ENCODE results near the gene SEPTIN11. TPM values are rescaled to one million over a fixed set of nuclear protein-coding genes. Genes with fewer than 3 reads are reported as not detected.
"Not testable (repeated sequence)": the region's sequence is repeated elsewhere in the genome, so short reads cannot be mapped to it uniquely, and the experiment has no call there.

The SEPTIN11 gene
- total RNA-seq, 1 donor from 2014 or later = 80.4 TPM

DNA sequence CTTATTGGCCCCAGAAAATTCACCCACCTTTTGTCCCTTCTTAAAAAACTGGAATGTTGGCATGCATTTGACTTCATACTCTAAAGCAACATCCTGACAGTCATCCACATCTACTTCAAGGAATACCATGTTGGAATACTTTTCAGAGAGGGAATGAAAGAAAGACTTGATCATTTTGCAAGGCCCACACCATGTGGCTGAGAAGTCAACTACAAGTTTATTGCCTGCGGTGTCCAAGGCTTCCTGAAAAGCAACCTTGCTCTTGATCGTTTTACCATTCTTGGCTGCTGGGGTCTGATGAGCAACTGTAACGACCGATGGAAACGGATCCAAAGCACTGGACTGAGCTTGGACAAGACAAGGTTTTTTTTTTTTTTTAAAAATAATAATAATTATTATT lies 9.3 kb downstream of the SEPTIN11 start:
- H3K9me3 Mint-ChIP-seq (ENCODE audit: low read depth) = no peaks in the 10 kb centered on the region
- no peak for DNase-seq (ENCODE audit: low spot score, unreplicated experiment)
- TF ChIP-seq, protein P1, sequence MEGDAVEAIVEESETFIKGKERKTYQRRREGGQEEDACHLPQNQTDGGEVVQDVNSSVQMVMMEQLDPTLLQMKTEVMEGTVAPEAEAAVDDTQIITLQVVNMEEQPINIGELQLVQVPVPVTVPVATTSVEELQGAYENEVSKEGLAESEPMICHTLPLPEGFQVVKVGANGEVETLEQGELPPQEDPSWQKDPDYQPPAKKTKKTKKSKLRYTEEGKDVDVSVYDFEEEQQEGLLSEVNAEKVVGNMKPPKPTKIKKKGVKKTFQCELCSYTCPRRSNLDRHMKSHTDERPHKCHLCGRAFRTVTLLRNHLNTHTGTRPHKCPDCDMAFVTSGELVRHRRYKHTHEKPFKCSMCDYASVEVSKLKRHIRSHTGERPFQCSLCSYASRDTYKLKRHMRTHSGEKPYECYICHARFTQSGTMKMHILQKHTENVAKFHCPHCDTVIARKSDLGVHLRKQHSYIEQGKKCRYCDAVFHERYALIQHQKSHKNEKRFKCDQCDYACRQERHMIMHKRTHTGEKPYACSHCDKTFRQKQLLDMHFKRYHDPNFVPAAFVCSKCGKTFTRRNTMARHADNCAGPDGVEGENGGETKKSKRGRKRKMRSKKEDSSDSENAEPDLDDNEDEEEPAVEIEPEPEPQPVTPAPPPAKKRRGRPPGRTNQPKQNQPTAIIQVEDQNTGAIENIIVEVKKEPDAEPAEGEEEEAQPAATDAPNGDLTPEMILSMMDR (IDR thresholded peaks at IDR 0.05; ENCODE audit: unreplicated experiment) = no peak
- no peaks in the 10 kb centered on the region for H3K27me3 Mint-ChIP-seq
- no peak overlapping the region for H3K4me3 Mint-ChIP-seq (ENCODE audit: low read depth)
- H3K36me3 Mint-ChIP-seq (ENCODE audit: insufficient read depth) = peaks cover 1% of the 10 kb centered on the region
- H3K27ac Mint-ChIP-seq = no peak overlapping the region
- peaks cover 28% of the 10 kb centered on the region for H3K4me1 Mint-ChIP-seq (ENCODE audit: low read depth)

DNA sequence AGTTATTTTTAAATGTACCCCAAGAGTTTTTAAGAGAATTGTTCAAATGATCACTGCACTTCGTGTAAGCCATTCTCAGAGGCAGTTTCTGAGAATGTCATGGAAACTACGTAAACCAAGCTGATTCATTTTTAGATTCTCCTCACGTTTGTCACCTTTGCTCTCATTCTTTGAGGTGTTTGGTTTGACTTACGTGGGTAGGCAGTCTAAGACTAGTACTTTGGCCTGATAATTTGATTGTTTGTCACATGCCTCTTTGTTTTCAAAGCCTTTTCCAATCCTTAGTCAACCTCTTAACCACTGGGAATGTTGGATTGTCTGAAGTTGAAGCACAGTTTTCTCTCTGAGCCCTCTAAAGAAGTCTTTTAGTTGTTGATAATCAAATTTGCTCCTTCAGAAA lies 10.5 kb downstream of the SEPTIN11 start:
- Mint-ChIP-seq H3K9me3 (ENCODE audit: low read depth) (peaks cover 3% of the 10 kb centered on the region), H3K27ac (no peak overlapping the region), H3K27me3 (no peaks in the 10 kb centered on the region), H3K4me1 (ENCODE audit: low read depth) (peaks cover 28% of the 10 kb centered on the region), H3K4me3 (ENCODE audit: low read depth) (no peak overlapping the region), H3K36me3 (ENCODE audit: insufficient read depth) (peaks cover 5% of the 10 kb centered on the region)
- DNase-seq (ENCODE audit: low spot score, unreplicated experiment) = no peak
- TF ChIP-seq, protein P1 (IDR thresholded peaks at IDR 0.05; ENCODE audit: unreplicated experiment) = no peak

DNA sequence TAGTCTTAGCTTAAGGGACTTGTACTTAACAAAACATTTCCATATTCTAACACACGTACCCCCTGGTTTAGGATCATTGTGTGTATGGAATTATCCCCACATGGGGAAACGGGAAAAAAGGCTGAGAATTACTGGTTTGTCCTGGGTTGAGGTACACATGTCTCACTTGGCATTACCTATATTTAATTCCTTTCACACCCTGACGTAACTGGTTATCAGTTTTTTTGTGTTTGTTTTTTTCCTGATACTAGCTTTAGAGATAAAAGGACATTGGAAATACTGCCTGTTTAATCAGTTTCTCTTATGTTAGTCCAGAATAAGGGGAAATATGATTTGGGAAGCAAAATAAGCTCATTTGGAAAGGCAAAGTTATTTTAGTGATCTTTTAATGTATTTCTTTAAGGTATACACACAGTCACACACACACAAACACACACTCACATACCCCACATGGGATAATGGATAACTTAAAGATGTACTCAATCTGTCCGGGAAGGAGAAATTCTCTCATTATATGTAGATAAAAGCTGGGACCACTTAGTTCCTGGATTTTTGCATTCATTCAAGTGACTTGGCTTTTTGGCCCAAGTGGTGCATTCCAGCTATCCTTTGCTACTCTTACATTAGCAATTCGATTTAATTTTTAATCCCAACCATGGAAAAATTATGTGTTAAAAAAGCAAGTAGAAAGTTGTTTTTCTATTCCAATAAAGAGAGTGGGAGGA lies 13.0 kb downstream of the SEPTIN11 start:
- H3K4me1 Mint-ChIP-seq (ENCODE audit: low read depth) = peaks cover 21% of the 10 kb centered on the region
- H3K4me3 Mint-ChIP-seq (ENCODE audit: low read depth) = no peak overlapping the region
- TF ChIP-seq, protein P1 (IDR thresholded peaks at IDR 0.05; ENCODE audit: unreplicated experiment) = no peak
- no peak for DNase-seq (ENCODE audit: low spot score, unreplicated experiment)
- H3K27ac Mint-ChIP-seq = peak overlapping the region; percentile 27
- no peaks in the 10 kb centered on the region for H3K27me3 Mint-ChIP-seq
- H3K36me3 Mint-ChIP-seq (ENCODE audit: insufficient read depth) = peaks cover 8% of the 10 kb centered on the region
- peaks cover 3% of the 10 kb centered on the region for H3K9me3 Mint-ChIP-seq (ENCODE audit: low read depth)

DNA sequence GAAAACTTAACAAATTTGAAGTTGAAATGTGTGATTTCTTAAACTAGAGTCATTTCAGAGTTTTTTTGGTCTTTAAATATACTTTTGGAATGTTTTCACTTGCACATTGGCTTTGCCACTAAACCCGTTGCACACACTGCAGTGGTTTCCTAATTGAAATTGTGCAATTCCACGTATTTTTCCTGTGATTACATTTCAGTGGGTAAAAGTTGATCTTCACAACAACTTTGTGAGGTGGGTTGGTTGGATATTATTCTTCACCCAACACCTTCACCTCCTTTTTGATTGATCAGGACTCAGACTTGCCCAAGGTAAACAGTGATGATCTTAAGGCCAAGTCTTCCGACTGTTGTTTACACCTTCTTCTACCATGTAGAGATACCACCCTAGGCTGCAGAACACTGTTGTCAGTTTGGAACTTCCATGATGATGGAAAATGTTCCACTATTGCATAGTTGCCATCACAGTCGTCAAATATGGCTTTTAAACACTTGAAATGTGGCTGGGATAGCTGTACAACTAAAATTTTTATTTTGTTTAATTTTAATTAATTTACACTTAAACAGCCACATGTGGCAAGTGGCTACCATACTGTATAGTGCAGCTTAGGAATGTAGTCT lies 13.7 kb downstream of the SEPTIN11 start:
- no peak for DNase-seq (ENCODE audit: low spot score, unreplicated experiment)
- Mint-ChIP-seq H3K27ac (no peak overlapping the region), H3K27me3 (no peaks in the 10 kb centered on the region), H3K36me3 (ENCODE audit: insufficient read depth) (peaks cover 11% of the 10 kb centered on the region), H3K9me3 (ENCODE audit: low read depth) (peaks cover 3% of the 10 kb centered on the region), H3K4me1 (ENCODE audit: low read depth) (peaks cover 17% of the 10 kb centered on the region), H3K4me3 (ENCODE audit: low read depth) (no peak overlapping the region)
- TF ChIP-seq, protein P1 (IDR thresholded peaks at IDR 0.05; ENCODE audit: unreplicated experiment) = no peak

DNA sequence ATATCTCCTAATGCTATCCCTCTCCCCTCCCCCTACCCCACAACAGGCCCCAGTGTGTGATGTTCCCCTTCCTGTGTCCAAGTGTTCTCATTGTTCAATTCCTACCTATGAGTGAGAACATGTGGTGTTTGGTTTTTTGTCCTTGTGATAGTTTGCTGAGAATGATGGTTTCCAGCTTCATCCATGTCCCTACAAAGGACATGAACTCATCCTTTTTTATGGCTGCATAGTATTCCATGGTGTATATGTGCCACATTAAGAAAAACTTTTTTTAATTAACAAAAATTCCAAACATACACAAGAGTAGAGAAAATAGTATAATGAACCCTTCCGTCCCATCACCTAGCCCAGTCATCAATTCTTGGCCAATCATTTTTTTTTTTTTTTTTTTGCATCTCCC lies 14.4 kb downstream of the SEPTIN11 start:
- H3K9me3 Mint-ChIP-seq (ENCODE audit: low read depth); H3K27me3 Mint-ChIP-seq; H3K4me3 Mint-ChIP-seq (ENCODE audit: low read depth); H3K27ac Mint-ChIP-seq; DNase-seq (ENCODE audit: low spot score, unreplicated experiment): not testable (repeated sequence)
- peaks cover 19% of the 10 kb centered on the region for H3K4me1 Mint-ChIP-seq (ENCODE audit: low read depth)
- H3K36me3 Mint-ChIP-seq (ENCODE audit: insufficient read depth) = peaks cover 11% of the 10 kb centered on the region

DNA sequence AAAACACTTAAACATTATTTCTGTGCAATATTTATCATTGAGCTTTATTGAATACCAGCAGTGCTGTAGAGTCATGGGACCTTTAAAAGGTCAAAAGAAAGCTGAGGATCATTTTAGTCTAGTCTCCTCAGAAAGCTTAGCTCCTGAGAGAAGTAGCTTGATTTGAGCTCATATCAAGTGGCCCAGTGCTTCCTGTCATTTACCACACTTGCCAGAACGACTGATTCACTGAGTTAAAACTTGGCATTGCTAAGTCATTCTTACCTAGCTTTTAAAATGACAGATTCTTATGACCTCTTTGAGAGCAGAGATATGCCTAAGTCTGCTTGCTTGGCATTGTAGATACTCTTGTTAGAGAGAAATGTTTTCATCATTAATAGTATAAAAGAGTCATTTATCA lies 15.2 kb downstream of the SEPTIN11 start:
- Mint-ChIP-seq H3K27me3 (no peaks in the 10 kb centered on the region), H3K27ac (no peak overlapping the region), H3K9me3 (ENCODE audit: low read depth) (peaks cover 3% of the 10 kb centered on the region), H3K4me3 (ENCODE audit: low read depth) (no peak overlapping the region), H3K4me1 (ENCODE audit: low read depth) (peaks cover 24% of the 10 kb centered on the region), H3K36me3 (ENCODE audit: insufficient read depth) (peaks cover 11% of the 10 kb centered on the region)
- DNase-seq (ENCODE audit: low spot score, unreplicated experiment) = no peak
- TF ChIP-seq, protein P1 (IDR thresholded peaks at IDR 0.05; ENCODE audit: unreplicated experiment) = no peak

Data from progenitor cell of endocrine pancreas (in vitro differentiated cells).